ENCODE results near the gene SYNE1.

DNA sequence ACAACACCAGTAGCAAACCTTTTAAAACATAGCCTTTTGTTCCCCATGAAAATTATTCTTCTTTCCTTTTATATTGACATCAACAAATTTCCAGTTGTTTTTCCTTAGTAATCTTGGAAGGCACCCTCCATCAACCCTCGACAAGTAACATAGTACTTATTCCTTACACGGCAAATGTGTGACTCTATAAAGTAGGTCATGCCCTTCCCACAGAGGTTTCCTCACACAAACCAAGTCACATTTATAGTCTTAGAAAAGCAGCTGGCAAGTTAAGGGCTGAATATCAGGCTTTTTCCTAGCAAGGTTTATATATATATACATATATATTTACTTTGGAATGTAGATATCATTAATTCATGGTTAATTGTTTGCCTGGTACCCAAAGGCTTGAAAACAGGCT is 371.5 kb downstream of the SYNE1 start:
- no peak for TF ChIP-seq CTCF (IDR thresholded peaks at IDR 0.05)
- no peak for TF ChIP-seq POLR2A (IDR thresholded peaks at IDR 0.05)
